Spleen (tissue), 11 donors: ENCODE data around the gene COL8A1. TPM values are rescaled to one million over a fixed set of nuclear protein-coding genes. Genes with fewer than 3 reads are reported as not detected.

Source experiments
- DNase-seq: peaks from one replicate; pipeline ENCODE4 v3.0.0-alpha.2; 2020
- H3K27ac ChIP-seq, 8 donors: fragments of 200-600 bp; sonication (generic) in 7 of 8; 1 replicate in 4 of 8; 2 replicates in 4 of 8; pipeline versions ENCODE4 v1.5.0 to v1.8.0; 2016 to 2021; ENCODE audit warnings: inconsistent platforms in 4 of 8, mild to moderate bottlenecking in 4 of 8, moderate library complexity in 1 of 8
- H3K27me3 ChIP-seq, 7 donors: fragments of 200-600 bp; sonication (generic) in 6 of 7; replicated peaks in 1 of 7; 1 replicate in 4 of 7; 2 replicates in 3 of 7; pipeline versions ENCODE4 v1.5.0 to v1.8.0; 2016 to 2021; ENCODE audit warnings: inconsistent platforms in 3 of 7, mild to moderate bottlenecking in 1 of 7
- H3K36me3 ChIP-seq, 6 donors: fragments of 200-600 bp; sonication (generic) in 5 of 6; 1 replicate in 4 of 6; 2 replicates in 2 of 6; pipeline versions ENCODE4 v1.5.0 to v1.8.0; 2016 to 2021; ENCODE audit warnings: inconsistent platforms in 2 of 6
- H3K4me1 ChIP-seq, 6 donors: fragments of 200-600 bp; sonication (generic) in 5 of 6; 1 replicate in 3 of 6; 2 replicates in 3 of 6; pipeline versions ENCODE4 v1.5.0 to v1.8.0; 2016 to 2021; ENCODE audit warnings: inconsistent platforms in 3 of 6
- H3K4me3 ChIP-seq, 8 donors: fragments of 200-600 bp; sonication (generic) in 7 of 8; 1 replicate in 4 of 8; 2 replicates in 4 of 8; pipeline versions ENCODE4 v1.5.0 to v1.8.0; 2016 to 2021; ENCODE audit warnings: inconsistent platforms in 4 of 8, mild to moderate bottlenecking in 4 of 8, moderate library complexity in 2 of 8
- H3K9me3 ChIP-seq, 8 donors: fragments of 200-600 bp; sonication (generic) in 7 of 8; 1 replicate in 4 of 8; 2 replicates in 4 of 8; pipeline versions ENCODE4 v1.5.0 to v1.8.0; 2016 to 2021; ENCODE audit warnings: inconsistent platforms in 4 of 8
- POLR2A ChIP-seq, 3 donors: fragments of 450-650 bp; IDR thresholded peaks; one replicate each; pipeline ENCODE4 v1.5.1; 2017; ENCODE audit warnings: antibody characterized with exemption in 3 of 3, mild to moderate bottlenecking in 1 of 3
- POLR2AphosphoS5 ChIP-seq, 3 donors: sonication (generic); formaldehyde crosslinking; IDR thresholded peaks; one replicate each; pipeline ENCODE4 v1.5.1; 2017; ENCODE audit warnings: antibody characterized with exemption in 3 of 3
- WGBS, 5 donors: extraction: QIAGEN DNeasy Blood & Tissue Kit in 3 of 5; methylation state at CpG; one replicate each; pipeline versions ENCODE4 v1.1.5 to v1.1.7; 2013 to 2018; 5-methylcytosine and 5-hydroxymethylcytosine counted together
- intact Hi-C: fragments of 100-400 bp; cut with DNase I; formaldehyde crosslinking; loops from one replicate; pipeline ENCODE4 v1.15.0; 2023; ENCODE audit warnings: low total_unique reads
- polyA plus RNA-seq, 3 donors: library from polyadenylated mRNA; stranded (reverse); fragments of 200-250 nt; gene quantifications; one replicate each; pipeline ENCODE4 v1.2.1, GENCODE V29; 2013
- total RNA-seq, 7 donors: library from RNA; depleted of rRNA in 3 of 7; stranded (reverse); fragments of >200 nt in 3 of 7; fragmentation: NEBNext Ultra II Directional in 4 of 7; extraction: Animal tissue kit (Norgen Biotek cat#: 25700) in 4 of 7; gene quantifications; one replicate each; pipeline versions ENCODE4 v1.1.0 to v1.2.1, GENCODE V29; 2016 to 2021
- TF ChIP-seq, protein P1 (sequence below), 11 experiments: fragments of 200-600 bp in 7 of 11; fragments of 450-650 bp in 4 of 11; sonication (generic) in 4 of 11; IDR thresholded peaks in 8 of 11; conservative IDR thresholded peaks in 3 of 11; 1 replicate in 7 of 11; 2 replicates in 4 of 11; pipeline versions ENCODE4 v1.4.0 to v1.8.0; 2016 to 2021; ENCODE audit warnings: antibody characterized with exemption in 11 of 11, inconsistent platforms in 4 of 11, mild to moderate bottlenecking in 1 of 11
- donor health status: healthy with polysubstance abuse.
- donor health status: DM: no; HTN: no; CAD: no; lungs with moderate emphysema.
- donor health status: DM: no; HTN: no; CAD: no.
- donor health status: Bipolar disorder and iron deficiency.
- donor health status: healthy.
- donor health status: DM: no; HTN: no; CAD: no.
- donor health status: DM: yes; HTN: yes; CAD: no.

The COL8A1 gene
- total and polyA plus RNA-seq, 10 donors = 0.22 to 3.1 (median 1.4) TPM

DNA sequence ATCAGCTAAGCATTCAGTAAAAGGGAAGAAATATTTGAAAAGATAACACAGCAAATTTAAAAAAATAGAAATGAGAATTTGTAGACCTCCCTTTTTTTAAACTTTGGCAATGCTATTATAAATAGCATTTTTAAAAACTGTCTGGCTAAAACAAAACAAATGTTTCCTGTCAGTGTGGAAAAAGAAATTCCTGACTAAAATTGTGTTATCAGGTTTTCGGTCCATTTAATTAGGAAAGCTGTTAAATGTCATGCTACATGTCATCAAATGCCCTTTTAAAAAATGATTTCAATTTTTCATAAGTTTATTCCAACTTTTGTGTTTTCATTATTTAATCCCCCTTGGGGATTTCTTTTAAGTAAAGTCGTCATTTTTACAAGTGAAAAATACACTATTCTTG, 29.6 kb downstream of the COL8A1 start:
- Histone ChIP-seq H3K9me3 (no peaks in the 10 kb centered on the region), H3K27ac (no peak overlapping the region), H3K4me1 (no peaks in the 10 kb centered on the region), H3K27me3 (no peaks in the 10 kb centered on the region), H3K4me3 (no peak overlapping the region), H3K36me3 (no peaks in the 10 kb centered on the region)
- WGBS, 5 donors = 58 to 74% (median 69%) methylated on average over 2 of the region's 2 CpGs
- DNase-seq = no peak
- TF ChIP-seq POLR2A (IDR thresholded peaks at IDR 0.05) = no peak
- TF ChIP-seq POLR2AphosphoS5 (IDR thresholded peaks at IDR 0.05) = no peak
- TF ChIP-seq, protein P1, sequence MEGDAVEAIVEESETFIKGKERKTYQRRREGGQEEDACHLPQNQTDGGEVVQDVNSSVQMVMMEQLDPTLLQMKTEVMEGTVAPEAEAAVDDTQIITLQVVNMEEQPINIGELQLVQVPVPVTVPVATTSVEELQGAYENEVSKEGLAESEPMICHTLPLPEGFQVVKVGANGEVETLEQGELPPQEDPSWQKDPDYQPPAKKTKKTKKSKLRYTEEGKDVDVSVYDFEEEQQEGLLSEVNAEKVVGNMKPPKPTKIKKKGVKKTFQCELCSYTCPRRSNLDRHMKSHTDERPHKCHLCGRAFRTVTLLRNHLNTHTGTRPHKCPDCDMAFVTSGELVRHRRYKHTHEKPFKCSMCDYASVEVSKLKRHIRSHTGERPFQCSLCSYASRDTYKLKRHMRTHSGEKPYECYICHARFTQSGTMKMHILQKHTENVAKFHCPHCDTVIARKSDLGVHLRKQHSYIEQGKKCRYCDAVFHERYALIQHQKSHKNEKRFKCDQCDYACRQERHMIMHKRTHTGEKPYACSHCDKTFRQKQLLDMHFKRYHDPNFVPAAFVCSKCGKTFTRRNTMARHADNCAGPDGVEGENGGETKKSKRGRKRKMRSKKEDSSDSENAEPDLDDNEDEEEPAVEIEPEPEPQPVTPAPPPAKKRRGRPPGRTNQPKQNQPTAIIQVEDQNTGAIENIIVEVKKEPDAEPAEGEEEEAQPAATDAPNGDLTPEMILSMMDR (IDR thresholded peaks at IDR 0.05 in 8 of 11, conservative IDR thresholded peaks at IDR 0.05 in 3 of 11) = no peak
- intact Hi-C loops = no loop called here

DNA sequence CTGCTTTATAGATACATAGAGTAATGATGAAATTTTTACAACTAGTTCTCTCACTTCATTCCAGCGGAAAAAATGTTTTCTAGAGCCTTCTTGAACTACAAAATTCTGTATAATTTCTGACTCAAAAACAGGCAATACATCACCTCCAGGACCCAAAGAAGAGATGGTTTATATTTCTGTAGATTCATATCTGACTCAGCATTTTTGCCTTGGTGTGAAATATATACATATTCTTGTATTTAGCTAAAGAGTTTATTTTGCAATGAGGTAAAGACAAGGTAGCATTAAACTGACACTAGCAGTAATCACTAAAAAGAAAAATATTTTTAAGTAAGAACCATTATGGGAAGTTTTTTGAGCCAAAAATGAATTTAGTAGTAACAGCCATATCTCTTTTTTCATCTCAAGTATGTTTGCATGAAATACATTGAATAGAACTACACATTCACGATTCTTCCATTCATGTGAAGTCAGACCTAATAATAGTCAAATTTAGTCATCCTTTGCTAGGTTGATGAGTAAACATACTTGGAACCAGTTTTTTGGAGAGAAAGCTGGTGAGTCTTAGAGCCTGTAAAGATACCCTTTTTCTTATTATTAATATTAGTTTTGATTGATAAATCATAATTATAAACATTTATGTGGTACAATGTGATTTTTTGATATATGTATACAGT, 31.6 kb downstream of the COL8A1 start:
- intact Hi-C loops = no loop called here
- no peaks in the 10 kb centered on the region for H3K4me1 ChIP-seq
- H3K27ac ChIP-seq = no peak overlapping the region
- WGBS, 5 donors = 81 to 93% (median 89%) methylated on average over 2 of the region's 2 CpGs
- TF ChIP-seq POLR2A (IDR thresholded peaks at IDR 0.05) (no peak), POLR2AphosphoS5 (IDR thresholded peaks at IDR 0.05) (no peak)
- TF ChIP-seq, protein P1 (IDR thresholded peaks at IDR 0.05 in 8 of 11, conservative IDR thresholded peaks at IDR 0.05 in 3 of 11) = no peak
- DNase-seq = no peak
- H3K27me3 ChIP-seq = no peaks in the 10 kb centered on the region
- no peaks in the 10 kb centered on the region for H3K9me3 ChIP-seq
- no peaks in the 10 kb centered on the region for H3K36me3 ChIP-seq
- H3K4me3 ChIP-seq = no peak overlapping the region

DNA sequence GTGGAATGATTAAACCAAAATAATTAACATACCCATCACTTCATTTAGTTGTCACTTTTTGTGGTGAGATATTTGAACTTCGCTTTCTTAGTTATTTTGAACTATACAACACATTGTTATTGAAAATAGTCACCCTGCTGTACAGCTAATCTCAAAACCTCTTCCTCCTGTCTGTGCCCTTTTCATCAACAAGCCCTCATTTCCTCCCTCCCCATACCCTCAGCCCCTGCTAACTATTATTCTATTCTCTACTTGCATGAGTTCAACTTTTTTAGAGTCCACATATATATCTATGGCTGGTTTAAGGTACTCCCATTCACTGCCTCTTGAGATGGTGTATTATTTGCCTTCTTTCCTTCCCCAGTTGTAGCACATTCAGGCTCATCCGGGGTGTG, 32.2 kb downstream of the COL8A1 start:
- intact Hi-C loops = no loop called here
- Histone ChIP-seq H3K27ac (no peak overlapping the region), H3K4me3 (no peak overlapping the region), H3K4me1 (no peaks in the 10 kb centered on the region), H3K27me3 (no peaks in the 10 kb centered on the region), H3K36me3 (no peaks in the 10 kb centered on the region), H3K9me3 (no peaks in the 10 kb centered on the region)
- WGBS, 5 donors = 68 to 84% (median 76%) methylated on average over 2 of the region's 2 CpGs
- DNase-seq = no peak
- TF ChIP-seq, protein P1 (IDR thresholded peaks at IDR 0.05 in 8 of 11, conservative IDR thresholded peaks at IDR 0.05 in 3 of 11) = no peak
- TF ChIP-seq POLR2A (IDR thresholded peaks at IDR 0.05) (no peak), POLR2AphosphoS5 (IDR thresholded peaks at IDR 0.05) (no peak)

DNA sequence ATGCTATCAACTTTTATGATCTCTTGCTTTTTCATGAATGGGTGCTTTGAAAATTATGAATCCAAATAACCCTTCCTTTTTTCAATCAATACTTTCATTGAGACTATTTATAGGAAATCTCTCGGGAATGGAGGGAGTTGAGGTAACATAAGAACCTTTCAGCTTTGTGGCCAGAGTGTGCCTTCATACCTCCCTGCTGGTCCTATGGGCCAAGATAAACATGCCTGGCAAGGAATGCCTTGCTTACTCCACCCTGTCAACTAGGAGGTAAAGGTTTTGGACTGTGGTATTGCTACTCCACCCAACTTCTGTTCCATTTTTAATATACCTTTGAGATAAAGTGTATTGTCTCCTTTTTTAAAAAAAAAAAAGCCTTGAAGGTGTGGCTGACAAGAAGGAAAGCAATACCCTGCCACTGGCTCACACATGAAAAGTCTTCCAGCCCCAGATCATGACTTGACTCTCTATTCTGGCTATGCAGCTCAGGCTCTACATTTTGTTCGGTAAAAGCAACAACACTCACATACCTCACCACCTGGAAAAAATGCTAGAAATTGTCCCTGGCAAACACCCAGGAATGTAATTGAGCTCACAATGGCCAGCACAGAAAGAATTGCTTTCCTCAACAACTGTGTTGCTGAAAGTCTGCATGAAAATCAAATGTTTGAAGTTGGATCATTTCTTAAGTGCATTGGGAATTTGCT, 35.8 kb downstream of the COL8A1 start:
- no peaks in the 10 kb centered on the region for H3K4me1 ChIP-seq
- TF ChIP-seq POLR2A (IDR thresholded peaks at IDR 0.05) = no peak
- no peak for TF ChIP-seq POLR2AphosphoS5 (IDR thresholded peaks at IDR 0.05)
- TF ChIP-seq, protein P1 (IDR thresholded peaks at IDR 0.05 in 8 of 11, conservative IDR thresholded peaks at IDR 0.05 in 3 of 11) = no peak
- intact Hi-C loops = no loop called here
- H3K9me3 ChIP-seq = no peaks in the 10 kb centered on the region
- H3K4me3 ChIP-seq = no peak overlapping the region
- 86 to 93% (median 90%) methylated on average over 2 of the region's 2 CpGs for WGBS, 5 donors
- no peak for DNase-seq
- H3K27me3 ChIP-seq = no peaks in the 10 kb centered on the region
- no peaks in the 10 kb centered on the region for H3K36me3 ChIP-seq
- H3K27ac ChIP-seq = no peak overlapping the region
